Thoracic aorta (tissue), 2 donors: Measurements from ENCODE around the gene NES. TPM values are rescaled to one million over a fixed set of nuclear protein-coding genes. Genes with fewer than 3 reads are reported as not detected.
"Not testable (repeated sequence)": the region's sequence is repeated elsewhere in the genome, so short reads cannot be mapped to it uniquely, and the experiment has no call there.

Experiments
- ATAC-seq: fragments of 150-250 bp; one replicate; pipeline ENCODE4 v1.8.0; 2017; ENCODE audit warnings: low read depth; ENCODE audit not compliant: insufficient number of reproducible peaks, low FRiP score
- DNase-seq: peaks from one replicate; pipeline ENCODE4 v3.0.0-alpha.2; 2020; ENCODE audit warnings: low spot score
- H3K27ac ChIP-seq, 2 donors: fragments of 200-600 bp; sonication (generic); 1 replicate in 1 of 2; 2 replicates in 1 of 2; pipeline ENCODE4 v1.5.1; 2016; ENCODE audit warnings: mild to moderate bottlenecking in 2 of 2, moderate library complexity in 2 of 2
- H3K27me3 ChIP-seq: fragments of 200-600 bp; sonication (generic); replicated peaks from 2 replicates; pipeline ENCODE4 v1.6.0; 2016; ENCODE audit warnings: mild to moderate bottlenecking; ENCODE audit not compliant: insufficient read depth
- H3K36me3 ChIP-seq: fragments of 200-600 bp; sonication (generic); one replicate; pipeline ENCODE4 v1.5.1; 2016
- H3K4me1 ChIP-seq, 2 donors: fragments of 200-600 bp; sonication (generic); 1 replicate in 1 of 2; 2 replicates in 1 of 2; pipeline versions ENCODE4 v1.5.1 to v1.6.0; 2016; ENCODE audit warnings: low read depth in 2 of 2, mild to moderate bottlenecking in 1 of 2; ENCODE audit not compliant: control insufficient read depth in 1 of 2
- H3K4me3 ChIP-seq: fragments of 200-600 bp; sonication (generic); 2 replicates; pipeline ENCODE4 v1.5.1; 2016; ENCODE audit warnings: mild to moderate bottlenecking
- H3K9me3 ChIP-seq: fragments of 200-600 bp; sonication (generic); 2 replicates; pipeline ENCODE4 v1.5.1; 2016
- CTCF ChIP-seq: fragments of 200-600 bp; sonication (generic); IDR thresholded peaks from one replicate; pipeline ENCODE4 v1.5.1; 2019; ENCODE audit warnings: antibody characterized with exemption
- total RNA-seq, 2 donors: library from RNA; depleted of rRNA; stranded (reverse); fragments of >200 nt; gene quantifications; one replicate each; pipeline versions ENCODE4 v1.1.0 to v1.2.3, GENCODE V29; 2016

NES gene
- total RNA-seq, 2 donors from 2014 or later, result 30.6 to 30.9 TPM

DNA sequence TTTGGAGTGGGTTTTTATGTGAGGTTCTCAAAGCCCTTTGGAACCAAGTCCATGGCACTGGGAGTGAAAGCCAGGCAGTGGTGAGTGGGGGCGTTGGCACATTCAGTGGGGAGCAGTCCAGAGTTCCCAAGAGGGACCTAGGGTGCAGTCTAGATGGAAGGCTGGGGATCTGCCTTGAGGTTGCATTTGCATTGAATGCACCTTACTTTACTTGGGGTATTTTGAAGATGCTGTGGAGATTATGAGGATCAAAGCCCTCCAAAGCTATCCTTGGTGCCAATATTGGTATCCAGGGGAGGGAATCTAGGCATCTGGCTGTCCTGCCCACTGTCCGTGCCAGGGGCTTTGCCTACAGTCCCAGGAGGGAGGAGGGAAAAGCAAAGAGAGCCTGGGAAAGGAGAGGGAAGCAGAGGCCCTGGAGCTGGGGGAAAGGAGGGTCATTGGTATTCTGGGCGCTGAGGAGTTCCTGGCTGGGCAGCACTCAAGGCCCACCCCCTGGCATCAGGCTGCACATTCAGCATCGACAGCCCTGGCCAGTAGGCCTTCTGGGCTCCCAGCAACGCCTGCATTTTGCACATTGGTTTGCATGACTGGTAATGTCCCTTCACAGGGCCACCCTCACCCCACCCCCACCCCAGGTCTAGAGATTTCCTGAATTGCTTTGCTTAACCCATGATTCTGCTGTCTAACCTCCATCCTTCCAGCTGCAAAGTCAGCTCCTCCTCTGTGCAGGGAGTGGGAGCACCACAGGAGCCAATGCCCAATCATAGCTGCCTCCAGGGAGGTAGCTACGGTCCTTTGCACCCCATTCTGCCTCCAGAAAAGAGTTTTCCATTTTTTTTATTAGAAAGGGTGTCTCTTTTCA is 36.1 kb downstream of the NES start:
- Histone ChIP-seq H3K27me3 (peaks cover 16% of the 10 kb centered on the region), H3K36me3 (no peaks in the 10 kb centered on the region), H3K27ac (no peak overlapping the region), H3K9me3 (no peaks in the 10 kb centered on the region), H3K4me3 (peak overlapping the region; percentile 61), H3K4me1 (peaks cover 8 to 10% of the 10 kb centered on the region in 2 donors)
- no peak for TF ChIP-seq CTCF
- ATAC-seq (no peak), DNase-seq (no peak)

GRCh38 chr1:156639601-156640101 is 37.6 kb downstream of the NES start:
- TF ChIP-seq CTCF, result no peak
- no peak overlapping the region for H3K4me3 ChIP-seq
- no peak overlapping the region for H3K27ac ChIP-seq
- peaks cover 16% of the 10 kb centered on the region for H3K27me3 ChIP-seq
- H3K4me1 ChIP-seq, result peaks cover 8 to 10% of the 10 kb centered on the region in 2 donors
- no peaks in the 10 kb centered on the region for H3K36me3 ChIP-seq
- H3K9me3 ChIP-seq, result no peaks in the 10 kb centered on the region
- ATAC-seq (no peak), DNase-seq (no peak)

DNA sequence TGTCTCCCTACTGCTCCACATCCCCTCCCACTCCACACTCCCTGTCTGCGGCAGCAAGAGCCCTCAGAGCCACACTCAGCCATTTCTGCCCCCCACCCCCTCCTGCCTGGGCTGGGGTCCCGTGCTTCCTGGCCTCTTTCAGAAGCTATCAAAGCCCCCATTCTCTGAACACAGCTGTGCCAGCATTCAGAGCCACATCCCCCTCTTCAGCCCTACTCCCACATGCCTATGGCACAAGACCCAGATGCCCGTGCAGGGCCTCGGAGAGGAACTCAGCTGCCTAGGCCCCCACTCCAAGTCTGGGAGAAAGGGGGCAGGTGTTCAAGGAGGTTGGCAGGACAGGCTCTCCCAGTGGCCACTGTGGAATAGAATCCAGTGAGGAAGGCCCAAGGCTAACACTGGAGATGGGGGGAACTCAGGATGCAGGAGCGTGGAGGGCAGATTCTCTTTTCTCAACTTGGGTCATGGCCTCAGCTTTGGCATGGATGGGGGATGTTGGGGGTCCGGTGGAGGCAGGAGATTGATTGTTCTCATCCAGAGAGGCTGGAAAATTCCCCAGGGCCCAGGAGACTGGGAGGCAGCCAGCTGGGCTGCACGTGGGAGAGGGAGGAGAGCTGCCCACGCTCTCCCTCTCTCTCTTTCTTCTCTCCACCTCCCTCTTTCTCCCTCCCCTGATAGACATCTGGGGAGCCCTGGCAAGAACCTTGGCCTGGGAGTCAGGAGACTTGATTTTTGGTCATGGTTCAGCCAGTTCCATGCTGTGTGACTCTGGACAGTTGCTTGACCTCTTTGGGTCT is 38.8 kb downstream of the NES start:
- Histone ChIP-seq H3K27me3 (peaks cover 16% of the 10 kb centered on the region), H3K9me3 (no peaks in the 10 kb centered on the region), H3K4me3 (no peak overlapping the region), H3K27ac (no peak overlapping the region), H3K4me1 (peaks cover 8 to 10% of the 10 kb centered on the region in 2 donors), H3K36me3 (no peaks in the 10 kb centered on the region)
- DNase-seq (no peak), ATAC-seq (no peak)
- no peak for TF ChIP-seq CTCF

DNA sequence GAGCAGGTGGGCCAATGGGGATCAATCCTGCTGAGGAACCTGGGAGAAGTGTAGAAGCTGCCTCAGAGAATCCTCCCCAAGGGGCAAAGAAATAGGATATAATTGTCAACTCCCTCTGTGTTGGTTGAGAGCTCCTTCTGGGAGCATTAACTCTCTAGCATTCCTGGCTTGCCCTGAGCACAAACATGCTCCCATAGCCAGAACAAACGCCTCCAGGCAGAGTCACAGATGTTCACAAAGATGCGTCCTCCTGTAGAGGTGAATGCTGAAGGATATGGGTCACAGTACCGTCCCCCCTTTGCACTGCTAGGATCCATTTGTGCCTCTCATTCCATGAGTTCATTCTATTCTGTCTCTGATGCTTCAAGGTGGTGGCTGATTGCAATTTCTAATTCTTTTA is 44.9 kb downstream of the NES start:
- no peaks in the 10 kb centered on the region for H3K9me3 ChIP-seq
- no peak overlapping the region for H3K27ac ChIP-seq
- no peaks in the 10 kb centered on the region for H3K4me1 ChIP-seq
- no peak for TF ChIP-seq CTCF
- H3K4me3 ChIP-seq, result no peak overlapping the region
- ATAC-seq (no peak), DNase-seq (no peak)
- no peaks in the 10 kb centered on the region for H3K27me3 ChIP-seq
- H3K36me3 ChIP-seq, result no peaks in the 10 kb centered on the region

GRCh38 chr1:156631152-156631551 is 46.1 kb downstream of the NES start:
- not testable (repeated sequence) for H3K4me1 ChIP-seq, DNase-seq, H3K27ac ChIP-seq, H3K36me3 ChIP-seq, H3K4me3 ChIP-seq, H3K9me3 ChIP-seq, H3K27me3 ChIP-seq, ATAC-seq
